GM10266 (cell line): ENCODE data around the gene PDCL3.

Experiments
- DNase-seq: peaks from one replicate; pipeline ENCODE4 v3.0.0; 2012; ENCODE audit errors: extremely low spot score
- TF ChIP-seq, protein P1 (sequence below): IDR thresholded peaks from 2 replicates; pipeline ENCODE4 v1.5.1; 2012; ENCODE audit warnings: mild to moderate bottlenecking, low read depth; ENCODE audit not compliant: control insufficient read depth, insufficient read depth; ENCODE audit errors: missing control alignments

PDCL3 gene

DNA sequence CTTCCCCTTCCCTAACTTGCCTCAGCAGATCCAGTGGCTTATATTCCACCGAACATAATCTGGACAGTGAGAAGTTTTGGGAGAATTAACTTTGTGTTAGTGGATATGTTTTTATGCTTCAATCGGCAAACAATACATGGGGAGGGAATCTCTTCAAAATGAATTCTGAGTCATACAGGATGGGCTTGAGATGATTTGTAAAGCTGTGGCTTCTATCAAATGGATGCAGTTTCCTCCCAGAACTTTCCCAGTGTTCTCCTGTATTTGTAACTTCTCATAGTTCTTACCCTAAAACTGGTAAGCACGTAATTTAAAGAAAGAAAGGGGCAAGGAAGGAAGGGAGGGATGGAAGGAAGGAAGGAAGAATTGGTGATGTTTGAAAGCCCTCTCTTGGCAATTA is 36.8 kb downstream of the PDCL3 start:
- no peak for DNase-seq
- TF ChIP-seq, protein P1, sequence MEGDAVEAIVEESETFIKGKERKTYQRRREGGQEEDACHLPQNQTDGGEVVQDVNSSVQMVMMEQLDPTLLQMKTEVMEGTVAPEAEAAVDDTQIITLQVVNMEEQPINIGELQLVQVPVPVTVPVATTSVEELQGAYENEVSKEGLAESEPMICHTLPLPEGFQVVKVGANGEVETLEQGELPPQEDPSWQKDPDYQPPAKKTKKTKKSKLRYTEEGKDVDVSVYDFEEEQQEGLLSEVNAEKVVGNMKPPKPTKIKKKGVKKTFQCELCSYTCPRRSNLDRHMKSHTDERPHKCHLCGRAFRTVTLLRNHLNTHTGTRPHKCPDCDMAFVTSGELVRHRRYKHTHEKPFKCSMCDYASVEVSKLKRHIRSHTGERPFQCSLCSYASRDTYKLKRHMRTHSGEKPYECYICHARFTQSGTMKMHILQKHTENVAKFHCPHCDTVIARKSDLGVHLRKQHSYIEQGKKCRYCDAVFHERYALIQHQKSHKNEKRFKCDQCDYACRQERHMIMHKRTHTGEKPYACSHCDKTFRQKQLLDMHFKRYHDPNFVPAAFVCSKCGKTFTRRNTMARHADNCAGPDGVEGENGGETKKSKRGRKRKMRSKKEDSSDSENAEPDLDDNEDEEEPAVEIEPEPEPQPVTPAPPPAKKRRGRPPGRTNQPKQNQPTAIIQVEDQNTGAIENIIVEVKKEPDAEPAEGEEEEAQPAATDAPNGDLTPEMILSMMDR, result no peak

DNA sequence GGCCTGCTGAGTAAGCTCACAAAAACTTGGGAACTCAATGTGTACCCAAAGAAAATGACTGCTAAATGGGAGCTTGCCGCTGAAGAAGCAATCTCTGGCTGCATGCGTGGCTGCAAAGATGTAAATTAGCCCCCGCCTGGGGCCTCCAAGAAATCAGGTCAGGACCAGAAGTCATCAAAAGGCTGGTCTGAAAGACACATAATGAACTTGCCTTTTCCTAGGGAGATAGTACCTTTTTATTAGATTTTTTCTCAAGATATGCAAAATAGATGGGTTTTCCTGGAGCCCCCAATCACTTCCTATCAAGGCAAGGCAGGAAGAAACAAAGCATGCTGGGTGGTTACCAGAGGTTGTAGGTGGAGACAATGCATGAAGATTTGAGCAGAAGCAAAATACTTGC is 38.9 kb downstream of the PDCL3 start:
- no peak for DNase-seq
- TF ChIP-seq, protein P1, result no peak

DNA sequence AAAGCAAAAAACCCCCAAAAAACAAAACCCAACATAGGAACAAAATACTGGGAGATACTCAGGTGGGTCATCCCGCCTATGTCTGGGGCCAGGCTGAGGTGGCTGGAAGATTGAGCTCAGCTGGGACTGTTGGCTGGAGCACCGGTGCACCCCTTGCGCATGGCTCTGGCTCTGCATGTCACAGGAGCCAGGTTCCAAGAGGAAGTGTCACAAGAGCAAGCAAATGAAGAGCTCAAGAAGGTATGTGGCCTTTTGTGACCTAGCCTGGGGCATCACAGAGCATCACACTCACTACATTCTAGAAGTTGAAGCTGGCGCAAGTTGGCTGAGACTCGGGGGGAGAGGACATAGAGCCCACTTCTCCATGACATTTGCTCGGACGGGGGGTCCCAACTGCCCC is 40.6 kb downstream of the PDCL3 start:
- no peak for DNase-seq
- TF ChIP-seq, protein P1, result no peak

DNA sequence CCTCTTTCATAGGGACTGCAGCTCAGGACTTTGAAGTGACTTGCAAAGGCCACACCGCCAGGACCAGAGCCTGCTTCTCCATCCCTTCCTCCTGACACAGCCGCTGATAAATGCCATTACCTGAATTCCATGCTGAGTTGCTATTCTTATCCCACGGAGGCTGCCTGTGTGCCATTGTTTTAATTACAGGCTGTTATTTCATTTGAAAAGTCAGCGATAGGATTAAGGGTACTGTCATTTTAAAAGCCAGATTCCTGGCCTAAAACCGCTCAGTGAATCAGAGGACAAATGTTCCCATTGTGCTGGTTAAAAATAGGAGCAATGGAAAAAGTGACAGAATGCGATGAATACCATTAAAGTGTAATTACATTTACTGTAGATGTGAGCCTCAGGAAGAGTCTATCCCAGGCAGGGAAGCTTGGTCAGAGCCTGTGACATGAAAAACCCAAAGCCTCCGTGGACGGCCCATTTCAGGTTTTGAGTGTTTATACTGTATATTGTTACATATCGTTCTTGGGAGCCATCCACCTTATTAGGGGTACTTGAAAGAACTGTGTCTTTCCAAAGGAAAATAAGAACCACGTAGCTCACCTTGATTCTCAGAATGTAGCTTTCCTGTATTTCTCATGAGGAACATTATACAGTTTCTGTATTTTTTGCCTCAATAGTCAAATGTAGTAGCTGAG is 41.3 kb downstream of the PDCL3 start:
- DNase-seq, result no peak
- TF ChIP-seq, protein P1, result no peak

DNA sequence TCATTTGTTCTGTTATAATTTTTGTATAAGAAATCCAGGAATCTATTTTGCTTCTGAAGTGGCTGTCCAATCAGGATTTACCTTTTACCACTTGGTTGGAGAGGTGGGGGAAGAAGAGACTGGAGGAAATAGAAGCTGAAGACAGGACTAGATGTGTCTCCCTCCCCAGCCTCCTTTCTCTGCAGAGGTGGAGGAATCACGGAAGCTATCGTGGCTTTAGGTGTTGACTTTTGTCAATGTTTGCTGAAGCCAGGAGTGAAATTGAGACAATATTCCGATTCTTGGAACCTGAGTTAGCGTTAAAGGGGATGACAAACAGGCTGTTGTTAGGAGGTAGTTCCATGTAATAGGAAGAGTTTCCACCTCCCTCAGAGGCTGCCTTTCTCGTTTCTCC is 43.5 kb downstream of the PDCL3 start:
- TF ChIP-seq, protein P1, result no peak

DNA sequence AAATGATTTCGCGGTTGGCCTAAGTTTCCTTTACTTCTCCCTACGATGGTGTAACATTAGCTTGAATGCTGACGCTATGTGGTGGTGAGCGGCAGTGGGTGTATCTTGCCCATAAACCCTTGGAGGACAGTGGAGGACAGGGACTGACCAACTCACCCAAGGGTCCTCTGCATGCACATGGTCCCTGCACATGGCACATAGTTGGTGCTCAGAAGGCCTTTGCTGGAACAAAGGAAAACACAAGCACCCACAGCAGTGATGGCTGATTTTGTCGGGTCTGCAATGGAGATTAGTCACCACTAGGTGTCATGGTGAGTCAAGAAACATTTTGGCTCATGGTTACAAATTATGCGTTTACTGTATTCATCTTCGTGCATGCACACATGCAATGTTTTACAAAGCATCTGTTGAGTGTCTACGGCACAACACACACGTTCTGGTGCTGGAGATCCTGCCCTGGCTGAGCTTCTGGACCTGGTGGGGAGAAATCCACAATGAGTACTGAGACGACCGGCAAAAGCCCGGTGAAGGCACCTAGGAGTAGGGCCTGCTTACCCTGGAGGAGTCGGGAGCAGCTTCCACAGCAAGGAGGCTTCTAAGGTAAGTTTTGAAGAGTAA is 44.0 kb downstream of the PDCL3 start:
- peak; percentile 66 for DNase-seq

More for the DNA sequence above, 43.5 kb downstream of the PDCL3 start:
- no peak for DNase-seq

More for the DNA sequence above, 44.0 kb downstream of the PDCL3 start:
- TF ChIP-seq, protein P1, result peak; percentile 79
